HepG2 (cell line): ENCODE measurements around the gene LYZL6. TPM values are rescaled to one million over a fixed set of nuclear protein-coding genes. Genes with fewer than 3 reads are reported as not detected.

Experiments
- AGO2 ChIP-seq: fragments of 200-400 bp; formaldehyde crosslinking; optimal IDR thresholded peaks from 2 replicates; pipeline ENCODE3; 2017; ENCODE audit warnings: mild to moderate bottlenecking, low read depth, low read length, moderate library complexity
- ARID5B ChIP-seq: IDR thresholded peaks from 2 replicates; pipeline ENCODE4 v1.4.0; 2020; ENCODE audit warnings: mild to moderate bottlenecking, missing genetic modification reagents
- BHLHE40 ChIP-seq: IDR thresholded peaks from 2 replicates; pipeline ENCODE4 v1.6.1; 2011; ENCODE audit warnings: low read length, improper control_type of control experiment
- BRCA1 ChIP-seq: sonication (generic); formaldehyde crosslinking; IDR thresholded peaks from 2 replicates; pipeline ENCODE4 v1.4.0; 2020; ENCODE audit warnings: missing genetic modification reagents
- HNF4G ChIP-seq, 2 experiments: sonication (generic) in 1 of 2; formaldehyde crosslinking in 1 of 2; IDR thresholded peaks; 2 replicates each; pipeline versions ENCODE4 v1.4.0 to v1.6.1; 2011 to 2020; ENCODE audit warnings: borderline replicate concordance in 2 of 2, low read depth in 2 of 2, mild to moderate bottlenecking in 2 of 2, low read length in 1 of 2, missing genetic modification reagents in 1 of 2, moderate library complexity in 1 of 2
- MAFF ChIP-seq: IDR thresholded peaks from 2 replicates; pipeline ENCODE4 v1.6.1; 2011; ENCODE audit warnings: low read depth, low read length, improper control_type of control experiment
- MIER2 ChIP-seq: IDR thresholded peaks from 2 replicates; pipeline ENCODE4 v1.6.1; 2016; ENCODE audit warnings: missing biosample characterization, missing genetic modification reagents
- NCOR1 ChIP-seq: fragments of 200-600 bp; sonication (generic); IDR thresholded peaks from 2 replicates; pipeline ENCODE4 v1.7.0; 2017; ENCODE audit warnings: antibody characterized with exemption, low read length, borderline replicate concordance
- PAF1 ChIP-seq: IDR thresholded peaks from 2 replicates; pipeline ENCODE4 v1.6.1; 2016; ENCODE audit warnings: missing genetic modification reagents, missing compliant biosample characterization
- RNF2 ChIP-seq: fragments of 450-650 bp; conservative IDR thresholded peaks from 2 replicates; pipeline ENCODE4 v1.6.1; 2016; ENCODE audit warnings: low read depth
- RXRB ChIP-seq: IDR thresholded peaks from 2 replicates; pipeline ENCODE4 v1.6.1; 2016; ENCODE audit warnings: borderline replicate concordance, missing genetic modification reagents, missing compliant biosample characterization
- SMARCE1 ChIP-seq: fragments of 450-650 bp; IDR thresholded peaks from 2 replicates; pipeline ENCODE4 v1.6.1; 2017; ENCODE audit warnings: borderline replicate concordance
- SOX13 ChIP-seq, 3 experiments: fragments of 450-650 bp in 1 of 3; sonication (generic) in 1 of 3; formaldehyde crosslinking in 1 of 3; IDR thresholded peaks in 2 of 3; conservative IDR thresholded peaks in 1 of 3; 2 replicates each; pipeline versions ENCODE4 v1.5.0 to v1.6.1; 2016 to 2020; ENCODE audit warnings: antibody characterized with exemption in 1 of 3, mild to moderate bottlenecking in 1 of 3, missing compliant biosample characterization in 1 of 3, missing genetic modification reagents in 1 of 3, moderate library complexity in 1 of 3
- ZC3H4 ChIP-seq: sonication (generic); formaldehyde crosslinking; IDR thresholded peaks from 2 replicates; pipeline ENCODE4 v1.4.0; 2020; ENCODE audit warnings: missing genetic modification reagents, borderline replicate concordance
- ZNF253 ChIP-seq: sonication (generic); formaldehyde crosslinking; IDR thresholded peaks from 2 replicates; pipeline ENCODE4 v1.8.0; 2022; ENCODE audit warnings: mild to moderate bottlenecking, missing genetic modification reagents, borderline replicate concordance
- ZNF530 ChIP-seq: sonication (generic); formaldehyde crosslinking; IDR thresholded peaks from 2 replicates; pipeline ENCODE4 v1.5.0; 2020; ENCODE audit warnings: low read depth, mild to moderate bottlenecking, missing genetic modification reagents
- ZNF569 ChIP-seq: sonication (generic); formaldehyde crosslinking; IDR thresholded peaks from 2 replicates; pipeline ENCODE4 v1.5.0; 2020; ENCODE audit warnings: mild to moderate bottlenecking, missing genetic modification reagents, moderate library complexity, borderline replicate concordance
- polyA plus RNA-seq, 8 experiments: library from polyadenylated mRNA; depleted of rRNA in 3 of 8; stranded (reverse) in 7 of 8; unstranded in 1 of 8; fragments of >200 nt; fragmentation: Illumina TruSeq in 4 of 8; extraction: Trizol in 4 of 8; gene quantifications; 2 replicates each; pipeline versions ENCODE4 v1.2.1 to v1.2.3, GENCODE V29; 2011 to 2016; ENCODE audit warnings: low read depth in 4 of 8, missing spikeins in 1 of 8, mixed read lengths in 1 of 8; ENCODE audit not compliant: insufficient read depth in 1 of 8
- total RNA-seq, 5 experiments: library from RNA; depleted of rRNA; stranded (reverse); fragments of >200 nt; fragmentation: Illumina TruSeq; extraction: Trizol; gene quantifications; 2 replicates each; pipeline ENCODE4 v1.2.3, GENCODE V29; 2016; ENCODE audit warnings: low read depth in 1 of 5
- TF ChIP-seq, protein P1 (sequence below): sonication (generic); formaldehyde crosslinking; IDR thresholded peaks from 2 replicates; pipeline ENCODE4 v1.8.0; 2022; ENCODE audit warnings: low read depth, missing genetic modification reagents
- TF ChIP-seq, protein P2 (sequence below): sonication (generic); formaldehyde crosslinking; IDR thresholded peaks from 2 replicates; pipeline ENCODE4 v1.4.0; 2020; ENCODE audit warnings: missing genetic modification reagents
- TF ChIP-seq, protein P3 (sequence below): sonication (generic); formaldehyde crosslinking; IDR thresholded peaks from 2 replicates; pipeline ENCODE4 v1.5.0; 2020; ENCODE audit warnings: missing genetic modification reagents
- TF ChIP-seq, protein P4 (sequence below): sonication (generic); formaldehyde crosslinking; IDR thresholded peaks from 2 replicates; pipeline ENCODE4 v1.9.0; 2022; ENCODE audit warnings: low read depth, missing genetic modification reagents

LYZL6 gene
- total and polyA plus RNA-seq, 2 of the 13 experiments (the other 11 are each of a cell fraction or from before 2014, with no cell fraction given): not detected

- TF ChIP-seq, protein P1, sequence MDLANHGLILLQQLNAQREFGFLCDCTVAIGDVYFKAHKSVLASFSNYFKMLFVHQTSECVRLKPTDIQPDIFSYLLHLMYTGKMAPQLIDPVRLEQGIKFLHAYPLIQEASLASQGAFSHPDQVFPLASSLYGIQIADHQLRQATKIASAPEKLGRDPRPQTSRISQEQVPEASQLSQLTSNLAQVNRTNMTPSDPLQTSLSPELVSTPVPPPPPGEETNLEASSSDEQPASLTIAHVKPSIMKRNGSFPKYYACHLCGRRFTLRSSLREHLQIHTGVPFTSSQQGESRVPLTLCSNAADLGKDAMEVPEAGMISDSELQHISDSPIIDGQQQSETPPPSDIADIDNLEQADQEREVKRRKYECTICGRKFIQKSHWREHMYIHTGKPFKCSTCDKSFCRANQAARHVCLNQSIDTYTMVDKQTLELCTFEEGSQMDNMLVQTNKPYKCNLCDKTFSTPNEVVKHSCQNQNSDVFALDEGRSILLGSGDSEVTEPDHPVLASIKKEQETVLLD (CRISPR knock-in tag): no peak
- TF ChIP-seq ZNF569 (CRISPR knock-in tag) (no peak), NCOR1 (no peak), HNF4G (IDR thresholded peaks at IDR 0.05; ENCODE audit: borderline replicate concordance, low read depth, low read length) (peak; percentile 44), HNF4G (CRISPR knock-in tag; IDR thresholded peaks at IDR 0.05; ENCODE audit: borderline replicate concordance, low read depth) (no peak), RNF2 (no peak), RXRB (CRISPR knock-in tag) (peak; percentile 64; the same call in 1 of the 2 replicates), ARID5B (CRISPR knock-in tag) (peak; percentile 69; the same call in 1 of the 2 replicates), SMARCE1 (no peak), MIER2 (no peak), MAFF (peak; percentile 96), ZNF530 (CRISPR knock-in tag) (no peak), ZNF253 (no peak), BHLHE40 (no peak), AGO2 (no peak), BRCA1 (no peak), PAF1 (CRISPR knock-in tag) (no peak), SOX13 (IDR thresholded peaks at IDR 0.05) (no peak), SOX13 (CRISPR knock-in tag; conservative IDR thresholded peaks at IDR 0.05 in 1 of 2, IDR thresholded peaks at IDR 0.05 in 1 of 2) (peak in 1 of 2 experiments; percentile 75; a peak in 2 of 4 replicates), ZC3H4 (CRISPR knock-in tag) (no peak)
- TF ChIP-seq, protein P2, sequence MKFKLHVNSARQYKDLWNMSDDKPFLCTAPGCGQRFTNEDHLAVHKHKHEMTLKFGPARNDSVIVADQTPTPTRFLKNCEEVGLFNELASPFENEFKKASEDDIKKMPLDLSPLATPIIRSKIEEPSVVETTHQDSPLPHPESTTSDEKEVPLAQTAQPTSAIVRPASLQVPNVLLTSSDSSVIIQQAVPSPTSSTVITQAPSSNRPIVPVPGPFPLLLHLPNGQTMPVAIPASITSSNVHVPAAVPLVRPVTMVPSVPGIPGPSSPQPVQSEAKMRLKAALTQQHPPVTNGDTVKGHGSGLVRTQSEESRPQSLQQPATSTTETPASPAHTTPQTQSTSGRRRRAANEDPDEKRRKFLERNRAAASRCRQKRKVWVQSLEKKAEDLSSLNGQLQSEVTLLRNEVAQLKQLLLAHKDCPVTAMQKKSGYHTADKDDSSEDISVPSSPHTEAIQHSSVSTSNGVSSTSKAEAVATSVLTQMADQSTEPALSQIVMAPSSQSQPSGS: no peak
- TF ChIP-seq, protein P3, sequence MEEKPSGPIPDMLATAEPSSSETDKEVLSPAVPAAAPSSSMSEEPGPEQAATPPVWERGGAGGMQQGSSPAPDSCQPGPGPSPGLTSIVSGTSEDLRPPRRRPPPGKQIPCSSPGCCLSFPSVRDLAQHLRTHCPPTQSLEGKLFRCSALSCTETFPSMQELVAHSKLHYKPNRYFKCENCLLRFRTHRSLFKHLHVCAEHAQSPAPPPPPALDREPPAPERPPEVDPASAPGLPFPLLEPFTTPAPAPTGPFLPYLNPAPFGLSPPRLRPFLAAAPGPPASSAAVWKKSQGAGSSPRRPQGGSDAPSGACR: no peak
- TF ChIP-seq, protein P4, sequence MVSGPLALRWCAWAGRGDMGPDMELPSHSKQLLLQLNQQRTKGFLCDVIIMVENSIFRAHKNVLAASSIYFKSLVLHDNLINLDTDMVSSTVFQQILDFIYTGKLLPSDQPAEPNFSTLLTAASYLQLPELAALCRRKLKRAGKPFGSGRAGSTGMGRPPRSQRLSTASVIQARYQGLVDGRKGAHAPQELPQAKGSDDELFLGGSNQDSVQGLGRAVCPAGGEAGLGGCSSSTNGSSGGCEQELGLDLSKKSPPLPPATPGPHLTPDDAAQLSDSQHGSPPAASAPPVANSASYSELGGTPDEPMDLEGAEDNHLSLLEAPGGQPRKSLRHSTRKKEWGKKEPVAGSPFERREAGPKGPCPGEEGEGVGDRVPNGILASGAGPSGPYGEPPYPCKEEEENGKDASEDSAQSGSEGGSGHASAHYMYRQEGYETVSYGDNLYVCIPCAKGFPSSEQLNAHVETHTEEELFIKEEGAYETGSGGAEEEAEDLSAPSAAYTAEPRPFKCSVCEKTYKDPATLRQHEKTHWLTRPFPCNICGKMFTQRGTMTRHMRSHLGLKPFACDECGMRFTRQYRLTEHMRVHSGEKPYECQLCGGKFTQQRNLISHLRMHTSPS (CRISPR knock-in tag): no peak
Measured at GRCh38 chr17:35991075-35991474, 47.6 kb upstream of the LYZL6 start (continued).
